Measurements from ENCODE around the gene ASTN1.

ASTN1 gene

DNA sequence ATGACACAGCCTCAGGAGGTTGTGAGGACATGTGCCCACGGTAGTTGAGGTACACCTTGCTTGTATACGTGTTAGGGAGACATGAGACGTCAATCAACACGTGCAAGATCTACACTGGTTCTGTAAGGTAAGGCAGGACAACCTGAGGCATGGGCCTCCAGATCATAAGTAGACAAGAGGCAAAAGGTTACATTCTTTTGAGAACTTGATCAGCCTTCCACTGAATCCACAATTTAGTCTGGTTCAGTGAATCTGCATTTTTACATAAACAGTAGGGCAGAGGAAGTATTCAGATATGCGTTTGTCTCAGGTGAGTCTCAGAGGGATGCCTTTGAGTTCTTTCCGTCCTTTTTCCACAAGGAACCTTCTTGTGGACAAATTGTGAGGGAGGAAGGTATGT is 348.9 kb downstream of the ASTN1 start:
- WGBS: 80% methylated on average over 6 of the region's 6 CpGs
- Histone ChIP-seq H3K36me3 (ENCODE audit: insufficient read depth, low read length) (no peaks in the 10 kb centered on the region), H3K9me3 (ENCODE audit: insufficient read depth, low read depth, low read length) (no peaks in the 10 kb centered on the region), H3K4me3 (ENCODE audit: low read length) (no peak overlapping the region), H3K27me3 (ENCODE audit: insufficient read depth, low read length) (no peaks in the 10 kb centered on the region), H3K4me1 (ENCODE audit: insufficient read depth, low read length) (peaks cover 19% of the 10 kb centered on the region), H3K9ac (ENCODE audit: low read depth, low read length) (no peak overlapping the region), H3K27ac (ENCODE audit: low read depth, low read length) (no peak overlapping the region)

DNA sequence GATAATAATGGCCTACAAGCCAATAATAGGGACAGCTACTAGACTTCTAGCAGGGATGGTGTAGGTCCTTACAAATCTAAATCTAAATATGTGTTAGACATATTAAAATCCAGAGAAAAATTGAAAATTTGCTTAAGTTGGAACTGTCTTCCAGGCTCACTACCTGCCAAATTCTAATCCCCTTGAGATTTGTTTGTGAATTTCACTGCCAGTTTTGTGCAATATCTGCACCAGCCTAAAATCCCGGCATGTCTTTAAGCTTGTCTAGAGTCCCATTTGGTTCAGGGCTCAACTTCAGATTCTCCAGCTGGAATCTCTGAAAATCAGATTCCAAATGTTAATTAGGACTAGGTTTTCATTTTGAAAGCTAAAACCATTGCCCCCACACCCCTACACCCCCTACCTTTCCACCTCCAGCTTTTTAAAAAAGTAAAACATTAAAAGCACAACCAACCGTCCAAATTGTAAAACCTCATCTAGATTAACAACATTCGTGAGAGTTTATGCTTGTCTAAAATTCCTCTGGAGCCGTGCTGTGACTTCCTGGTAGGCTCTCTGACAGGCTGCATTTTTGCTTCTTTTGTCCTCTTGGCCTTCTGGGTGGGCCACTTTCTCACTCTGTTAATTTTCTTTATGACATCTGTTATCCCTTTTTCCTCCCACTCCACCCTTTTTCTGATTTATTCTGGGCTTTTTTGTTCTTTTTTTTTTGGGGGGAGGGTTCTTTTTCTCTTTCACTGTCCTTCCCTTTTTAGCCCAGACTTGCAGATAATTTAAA is 352.8 kb downstream of the ASTN1 start:
- Histone ChIP-seq H3K27ac (ENCODE audit: low read depth, low read length) (no peak overlapping the region; the same call in 1 of the 2 replicates), H3K4me1 (ENCODE audit: insufficient read depth, low read length) (peaks cover 19% of the 10 kb centered on the region), H3K9ac (ENCODE audit: low read depth, low read length) (no peak overlapping the region; the same call in 1 of the 2 replicates), H3K36me3 (ENCODE audit: insufficient read depth, low read length) (no peaks in the 10 kb centered on the region), H3K9me3 (ENCODE audit: insufficient read depth, low read depth, low read length) (no peaks in the 10 kb centered on the region), H3K4me3 (ENCODE audit: low read length) (no peak overlapping the region), H3K27me3 (ENCODE audit: insufficient read depth, low read length) (no peaks in the 10 kb centered on the region)
- 54% methylated on average over 4 of the region's 4 CpGs for WGBS

GRCh38 chr1:176809292-176809691 is 355.2 kb downstream of the ASTN1 start:
- peaks cover 7% of the 10 kb centered on the region for H3K4me1 ChIP-seq (ENCODE audit: insufficient read depth, low read length)
- no peak overlapping the region for H3K4me3 ChIP-seq (ENCODE audit: low read length)
- 87% methylated on average over 2 of the region's 2 CpGs for WGBS
- no peaks in the 10 kb centered on the region for H3K9me3 ChIP-seq (ENCODE audit: insufficient read depth, low read depth, low read length)
- no peak overlapping the region for H3K27ac ChIP-seq (ENCODE audit: low read depth, low read length)
- no peak overlapping the region for H3K9ac ChIP-seq (ENCODE audit: low read depth, low read length)
- H3K36me3 ChIP-seq (ENCODE audit: insufficient read depth, low read length): no peaks in the 10 kb centered on the region
- H3K27me3 ChIP-seq (ENCODE audit: insufficient read depth, low read length): no peaks in the 10 kb centered on the region

All from HUES64 (cell line).